IMR-90 (cell line): ENCODE data around the gene MAB21L4. TPM values are rescaled to one million over a fixed set of nuclear protein-coding genes. Genes with fewer than 3 reads are reported as not detected.

Experiments used
- ATAC-seq: fragments of 200-7000 bp; cut with Tn5 transposase; 2 replicates; pipeline ENCODE4 v1.9.1; 2020; ENCODE audit warnings: low read depth, mild to moderate bottlenecking, moderate library complexity
- BruUV-seq: library from RNA; stranded (reverse); fragments of 400-500 nt; replicated peaks from 2 replicates; lab custom pipeline; 2021; lab: Mats Ljungman, UMichigan
- CTCF ChIA-PET: fragments of 300-600 bp; formaldehyde crosslinking; extraction: SDS; loops from one replicate; lab custom pipeline; 2021; ENCODE audit warnings: antibody characterized with exemption; lab: Yijun Ruan, JAX
- POLR2A ChIA-PET: fragments of 300-600 bp; sonication (Branson Sonifier 250); formaldehyde crosslinking; loops from one replicate; lab custom pipeline; 2022; ENCODE audit warnings: antibody characterized with exemption; ENCODE audit not compliant: unreplicated experiment; lab: Charles Lee
- DNase-seq: peaks from one replicate; pipeline ENCODE4 v3.0.0; 2013
- H2AFZ ChIP-seq: replicated peaks from 2 replicates; pipeline ENCODE3; 2013; ENCODE audit warnings: low read length, mild to moderate bottlenecking; ENCODE audit not compliant: poor library complexity
- H2AK5ac ChIP-seq: 2 replicates; pipeline ENCODE4 v1.6.1; 2013; ENCODE audit warnings: low read depth, low read length, inconsistent platforms
- H2AK9ac ChIP-seq: replicated peaks from 2 replicates; pipeline ENCODE3; 2013; ENCODE audit warnings: mild to moderate bottlenecking, low read depth, low read length, moderate library complexity; ENCODE audit not compliant: poor library complexity
- H2BK120ac ChIP-seq: 2 replicates; pipeline ENCODE4 v1.6.1; 2013; ENCODE audit warnings: low read depth, low read length, inconsistent platforms
- H2BK15ac ChIP-seq: 3 replicates; pipeline ENCODE4 v1.6.1; 2013; ENCODE audit warnings: low read depth, low read length, inconsistent platforms
- H2BK20ac ChIP-seq: 2 replicates; pipeline ENCODE4 v1.6.1; 2013; ENCODE audit warnings: low read depth, mild to moderate bottlenecking, inconsistent platforms, low read length, moderate library complexity
- H2BK5ac ChIP-seq: 2 replicates; pipeline ENCODE4 v1.6.1; 2013; ENCODE audit warnings: mild to moderate bottlenecking, low read depth, low read length, inconsistent platforms; ENCODE audit not compliant: poor library complexity, severe bottlenecking
- H3K14ac ChIP-seq: replicated peaks from 2 replicates; pipeline ENCODE4 v1.6.1; 2013; ENCODE audit warnings: low read depth, low read length, inconsistent platforms
- H3K18ac ChIP-seq: 2 replicates; pipeline ENCODE4 v1.6.1; 2013; ENCODE audit warnings: low read depth, low read length, control low read depth
- H3K23ac ChIP-seq: 2 replicates; pipeline ENCODE4 v1.6.1; 2013; ENCODE audit warnings: low read depth, low read length, inconsistent platforms
- H3K27ac ChIP-seq: 2 replicates; pipeline ENCODE4 v1.5.1; 2013; ENCODE audit warnings: mild to moderate bottlenecking, control low read depth, low read length; ENCODE audit not compliant: insufficient read depth
- H3K27me3 ChIP-seq: 2 replicates; pipeline ENCODE4 v1.6.1; 2013; ENCODE audit warnings: low read length; ENCODE audit not compliant: control insufficient read depth, insufficient read depth
- H3K36me3 ChIP-seq: 2 replicates; pipeline ENCODE4 v1.6.1; 2013; ENCODE audit warnings: low read length, mixed read lengths; ENCODE audit not compliant: control insufficient read depth, insufficient read depth
- H3K4ac ChIP-seq: 2 replicates; pipeline ENCODE4 v1.6.1; 2013; ENCODE audit warnings: low read depth, low read length, inconsistent platforms
- H3K4me1 ChIP-seq: 2 replicates; pipeline ENCODE4 v1.6.1; 2013; ENCODE audit warnings: low read length, mixed read lengths; ENCODE audit not compliant: control insufficient read depth, insufficient read depth
- H3K4me2 ChIP-seq: 2 replicates; pipeline ENCODE4 v1.6.1; 2013; ENCODE audit warnings: low read depth, mild to moderate bottlenecking, control low read depth, low read length, moderate library complexity
- H3K4me3 ChIP-seq: 2 replicates; pipeline ENCODE4 v1.5.1; 2013; ENCODE audit warnings: low read depth, mild to moderate bottlenecking, control low read depth, low read length, moderate library complexity; ENCODE audit not compliant: insufficient read depth
- H3K56ac ChIP-seq: 2 replicates; pipeline ENCODE4 v1.6.1; 2013; ENCODE audit warnings: low read length, inconsistent platforms; ENCODE audit not compliant: insufficient read depth; ENCODE audit errors: extremely low read depth
- H3K79me1 ChIP-seq, 2 experiments: 2 replicates each; pipeline ENCODE4 v1.6.1; 2013; ENCODE audit warnings: low read length in 2 of 2, inconsistent platforms in 1 of 2, low read depth in 1 of 2
- H3K9ac ChIP-seq: 2 replicates; pipeline ENCODE4 v1.6.1; 2013; ENCODE audit warnings: low read depth, low read length, control low read depth
- H3K9me1 ChIP-seq: 2 replicates; pipeline ENCODE4 v1.6.1; 2013; ENCODE audit warnings: low read length, inconsistent platforms; ENCODE audit not compliant: insufficient read depth
- H3K9me3 ChIP-seq: 2 replicates; pipeline ENCODE4 v1.6.1; 2013; ENCODE audit warnings: low read length; ENCODE audit not compliant: control insufficient read depth, insufficient read depth
- H4K20me1 ChIP-seq: 2 replicates; pipeline ENCODE4 v1.6.1; 2013; ENCODE audit warnings: low read length, inconsistent platforms; ENCODE audit not compliant: insufficient read depth
- H4K5ac ChIP-seq: 2 replicates; pipeline ENCODE4 v1.6.1; 2013; ENCODE audit warnings: mild to moderate bottlenecking, low read depth, low read length, control low read depth
- H4K8ac ChIP-seq, 2 experiments: 2 replicates each; pipeline ENCODE4 v1.6.1; 2013; ENCODE audit warnings: low read depth in 2 of 2, low read length in 2 of 2, control low read depth in 1 of 2, inconsistent platforms in 1 of 2
- H4K91ac ChIP-seq: 2 replicates; pipeline ENCODE4 v1.6.1; 2013; ENCODE audit warnings: low read depth, low read length, inconsistent platforms; ENCODE audit not compliant: insufficient read depth
- BHLHE40 ChIP-seq: fragments of 150-350 bp; IDR thresholded peaks from 2 replicates; pipeline ENCODE4 v1.6.1; 2016; ENCODE audit warnings: mild to moderate bottlenecking, low read depth, low read length
- CHD1 ChIP-seq: IDR thresholded peaks from 2 replicates; pipeline ENCODE4 v1.6.1; 2012; ENCODE audit warnings: low read depth, low read length, improper control_type of control experiment
- FOS ChIP-seq: fragments of 150-350 bp; IDR thresholded peaks from 2 replicates; pipeline ENCODE4 v1.6.1; 2016; ENCODE audit warnings: low read depth, low read length
- MAFK ChIP-seq: IDR thresholded peaks from 2 replicates; pipeline ENCODE4 v1.6.1; 2012; ENCODE audit warnings: low read depth, low read length, improper control_type of control experiment
- MAZ ChIP-seq: IDR thresholded peaks from 2 replicates; pipeline ENCODE4 v1.6.1; 2012; ENCODE audit warnings: low read depth, mild to moderate bottlenecking, low read length, improper control_type of control experiment, moderate library complexity, borderline replicate concordance
- MXI1 ChIP-seq: IDR thresholded peaks from 2 replicates; pipeline ENCODE4 v1.6.1; 2012; ENCODE audit warnings: low read depth, mild to moderate bottlenecking, low read length, moderate library complexity, borderline replicate concordance
- RAD21 ChIP-seq: IDR thresholded peaks from 2 replicates; pipeline ENCODE4 v1.6.1; 2012; ENCODE audit warnings: low read length, improper control_type of control experiment
- RCOR1 ChIP-seq: IDR thresholded peaks from 2 replicates; pipeline ENCODE4 v1.6.1; 2012; ENCODE audit warnings: mild to moderate bottlenecking, low read length, improper control_type of control experiment; ENCODE audit not compliant: insufficient replicate concordance
- RFX5 ChIP-seq: IDR thresholded peaks from 2 replicates; pipeline ENCODE4 v1.8.0; 2012; ENCODE audit warnings: low read depth, mild to moderate bottlenecking, low read length, moderate library complexity
- SMC3 ChIP-seq: fragments of 150-350 bp; IDR thresholded peaks from 2 replicates; pipeline ENCODE4 v1.6.1; 2016; ENCODE audit warnings: low read depth, mild to moderate bottlenecking, antibody characterized with exemption, low read length, moderate library complexity
- WGBS, 2 experiments: methylation state at CpG; one replicate each; pipeline versions ENCODE4 v1.1.5 to v1.1.7; 2013; ENCODE audit warnings: missing lambda C conversion rate in 2 of 2; ENCODE audit not compliant: insufficient read length in 1 of 2; ENCODE audit errors: extremely low coverage in 2 of 2; 5-methylcytosine and 5-hydroxymethylcytosine counted together
- dilution Hi-C: fragments of 300-500 bp; cut with HindIII; formaldehyde crosslinking; loops from one replicate; pipeline ENCODE4 v1.14.3; 2018; ENCODE audit warnings: low sequenced_read_pairs; ENCODE audit not compliant: unreplicated experiment
- in situ Hi-C: fragments of 300-500 bp; cut with MboI; formaldehyde crosslinking; loops from 3 replicates; pipeline ENCODE4 v1.14.3; 2019; ENCODE audit warnings: low sequenced_read_pairs, inconsistent platforms, mixed read lengths
- intact Hi-C: fragments of 100-400 bp; cut with micrococcal nuclease; formaldehyde crosslinking; loops from 2 replicates; pipeline ENCODE4 v1.10.0; 2022
- polyA plus RNA-seq, 3 experiments: library from polyadenylated mRNA; depleted of rRNA; stranded (reverse); fragments of >200 nt; gene quantifications; 2 replicates each; pipeline ENCODE4 v1.2.3, GENCODE V29; 2012; ENCODE audit warnings: low replicate concordance in 1 of 3
- total RNA-seq: library from RNA; depleted of rRNA; stranded (reverse); fragments of >200 nt; gene quantifications from 2 replicates; pipeline ENCODE4 v1.2.3, GENCODE V29; 2012
- TF ChIP-seq, protein P1 (sequence below): conservative IDR thresholded peaks from 2 replicates; pipeline ENCODE4 v1.5.1; 2012; ENCODE audit warnings: mild to moderate bottlenecking, low read depth, low read length, improper control_type of control experiment

MAB21L4 gene
- total and polyA plus RNA-seq, 2 of the 4 experiments (the other 2 are of a cell fraction), result not detected

DNA sequence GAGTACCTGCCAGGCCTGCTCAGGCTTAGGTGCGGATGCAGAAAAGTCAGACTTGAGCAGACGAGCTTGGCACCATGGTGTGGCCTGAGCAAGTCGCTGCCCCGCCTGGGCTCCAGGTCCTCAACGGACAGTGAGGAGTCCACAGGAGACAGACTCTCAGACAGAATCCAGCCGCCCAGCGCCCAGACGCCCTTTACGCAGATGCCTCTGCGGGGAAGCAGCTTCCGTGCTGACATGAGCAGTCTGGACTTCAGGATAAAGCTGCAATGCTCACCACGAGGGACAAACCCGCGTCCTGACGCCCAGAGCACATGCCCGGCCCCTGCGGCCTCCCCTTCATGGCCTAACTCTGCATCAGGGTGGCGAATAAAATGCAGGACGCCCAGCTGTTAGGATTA is 3.5 kb upstream of the MAB21L4 start:
- H3K18ac ChIP-seq, result no peak overlapping the region
- H3K27me3 ChIP-seq, result peaks cover 7% of the 10 kb centered on the region; the same call in 1 of the 2 replicates
- DNase-seq (no peak), ATAC-seq (no peak)
- no peak overlapping the region for H2BK15ac ChIP-seq
- no peak overlapping the region for H2AK5ac ChIP-seq
- no peak overlapping the region for H3K14ac ChIP-seq
- H4K91ac ChIP-seq, result no peak overlapping the region
- no peak overlapping the region for H3K9ac ChIP-seq
- WGBS, 2 experiments, result 80% methylated on average over 15 of the region's 19 CpGs; no CpG with 5 or more reads in 1 of the 2 experiments
- H2AK9ac ChIP-seq, result no peak overlapping the region
- H2BK120ac ChIP-seq, result no peak overlapping the region
- H4K5ac ChIP-seq, result no peak overlapping the region
- in situ Hi-C loops, result no loop called here
- no peak overlapping the region for H3K27ac ChIP-seq
- H3K4me1 ChIP-seq, result no peaks in the 10 kb centered on the region
- no peaks in the 10 kb centered on the region for H3K36me3 ChIP-seq
- H4K8ac ChIP-seq, result no peak overlapping the region
- no peak for TF ChIP-seq MAZ
- no peak for TF ChIP-seq RCOR1
- no peak for TF ChIP-seq CHD1
- TF ChIP-seq, protein P1, sequence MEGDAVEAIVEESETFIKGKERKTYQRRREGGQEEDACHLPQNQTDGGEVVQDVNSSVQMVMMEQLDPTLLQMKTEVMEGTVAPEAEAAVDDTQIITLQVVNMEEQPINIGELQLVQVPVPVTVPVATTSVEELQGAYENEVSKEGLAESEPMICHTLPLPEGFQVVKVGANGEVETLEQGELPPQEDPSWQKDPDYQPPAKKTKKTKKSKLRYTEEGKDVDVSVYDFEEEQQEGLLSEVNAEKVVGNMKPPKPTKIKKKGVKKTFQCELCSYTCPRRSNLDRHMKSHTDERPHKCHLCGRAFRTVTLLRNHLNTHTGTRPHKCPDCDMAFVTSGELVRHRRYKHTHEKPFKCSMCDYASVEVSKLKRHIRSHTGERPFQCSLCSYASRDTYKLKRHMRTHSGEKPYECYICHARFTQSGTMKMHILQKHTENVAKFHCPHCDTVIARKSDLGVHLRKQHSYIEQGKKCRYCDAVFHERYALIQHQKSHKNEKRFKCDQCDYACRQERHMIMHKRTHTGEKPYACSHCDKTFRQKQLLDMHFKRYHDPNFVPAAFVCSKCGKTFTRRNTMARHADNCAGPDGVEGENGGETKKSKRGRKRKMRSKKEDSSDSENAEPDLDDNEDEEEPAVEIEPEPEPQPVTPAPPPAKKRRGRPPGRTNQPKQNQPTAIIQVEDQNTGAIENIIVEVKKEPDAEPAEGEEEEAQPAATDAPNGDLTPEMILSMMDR, result no peak
- no peak for TF ChIP-seq BHLHE40
- TF ChIP-seq FOS, result no peak
- no peak for TF ChIP-seq MAFK
- TF ChIP-seq MXI1, result no peak
- TF ChIP-seq SMC3, result no peak
- no peak for TF ChIP-seq RFX5
- no peak for TF ChIP-seq RAD21
- no peaks in the 10 kb centered on the region for H3K9me1 ChIP-seq
- no peak overlapping the region for H2BK5ac ChIP-seq
- ChIA-PET CTCF (no interaction called here), POLR2A (no interaction called here)
- H3K9me3 ChIP-seq, result no peaks in the 10 kb centered on the region
- no peak overlapping the region for H2BK20ac ChIP-seq
- H3K4ac ChIP-seq, result no peak overlapping the region
- no peak overlapping the region for H3K23ac ChIP-seq
- H3K79me1 ChIP-seq, result no peaks in the 10 kb centered on the region
- H3K4me3 ChIP-seq, result no peak overlapping the region
- intact Hi-C loops, result no loop called here
- H3K56ac ChIP-seq, result no peak overlapping the region
- no peak overlapping the region for H3K4me2 ChIP-seq
- H2AFZ ChIP-seq, result no peak overlapping the region
- H4K20me1 ChIP-seq, result no peaks in the 10 kb centered on the region
- dilution Hi-C loops, result no loop called here
- no TSS peak for BruUV-seq
